Measurements from ENCODE around the gene CAMK2G. TPM values are rescaled to one million over a fixed set of nuclear protein-coding genes. Genes with fewer than 3 reads are reported as not detected.

The CAMK2G gene
- total RNA-seq, 2 experiments from 2014 or later, result 34.4 to 38.4 TPM

- ChIA-PET CTCF (interaction anchor here (1.0 to 10.2 kb wide), 6 partner anchors 11 to 108 kb away, joined by 3 to 103 read pairs (median 7); partner anchors contain the start of gene CAMK2G), POLR2A (interaction anchor here (0.7 to 2.4 kb wide), 4 partner anchors 10 to 31 kb away, joined by 3 to 21 read pairs (median 10); partner anchors contain the start of gene CAMK2G)
- H3K27ac Mint-ChIP-seq, result peak overlapping the region; percentile 89
- peaks cover 13% of the 10 kb centered on the region for H3K4me1 ChIP-seq (ENCODE audit: insufficient read depth, low read length)
- H3K36me3 ChIP-seq (ENCODE audit: insufficient read depth, low read length), result peaks cover 77% of the 10 kb centered on the region
- intact Hi-C loops (cut with DNase I, micrococcal nuclease), result loop anchor here (1.0 to 5.0 kb wide), 5 partner anchors 26 to 228 kb away; no protein-coding TSS in a partner anchor
- peak overlapping the region; percentile 31 to 36 for H3K27ac ChIP-seq (ENCODE audit: low read depth in 1 of 2, low read length in 2 of 2)
- H3K4me3 ChIP-seq (ENCODE audit: low read length), result no peak overlapping the region
- TF ChIP-seq CTCF (IDR thresholded peaks at IDR 0.05), result peak; percentile 98
- no peaks in the 10 kb centered on the region for H3K27me3 Mint-ChIP-seq
- no peak overlapping the region for H3K4me3 Mint-ChIP-seq
- H3K9me3 Mint-ChIP-seq, result no peaks in the 10 kb centered on the region
- DNase-seq (peak; percentile 87 to 95 (median 94)), ATAC-seq (ENCODE audit: poor library complexity) (peak; percentile 100)
- H3K4me1 Mint-ChIP-seq (ENCODE audit: low read depth), result peaks cover 16% of the 10 kb centered on the region
- H3K36me3 Mint-ChIP-seq (ENCODE audit: low read depth), result peaks cover 89% of the 10 kb centered on the region
- H3K27me3 ChIP-seq (ENCODE audit: control insufficient read depth in 1 of 2, insufficient read depth in 2 of 2, low read length in 2 of 2), result no peaks in the 10 kb centered on the region
- H3K9me3 ChIP-seq (ENCODE audit: control insufficient read depth in 1 of 2, insufficient read depth in 1 of 2, low read length in 2 of 2), result no peaks in the 10 kb centered on the region
These were observed 25.4 kb downstream of the CAMK2G start for GRCh38 chr10:73848821-73849489.

- POLR2A ChIA-PET, result interaction anchor here (0.7 to 1.7 kb wide), 3 partner anchors 28 to 35 kb away, joined by 3 to 10 read pairs (median 3); no protein-coding TSS in a partner anchor
- Histone ChIP-seq H3K36me3 (ENCODE audit: insufficient read depth, low read length) (peaks cover 77% of the 10 kb centered on the region), H3K9me3 (ENCODE audit: control insufficient read depth in 1 of 2, insufficient read depth in 1 of 2, low read length in 2 of 2) (no peaks in the 10 kb centered on the region), H3K4me1 (ENCODE audit: insufficient read depth, low read length) (peaks cover 13% of the 10 kb centered on the region), H3K27me3 (ENCODE audit: control insufficient read depth in 1 of 2, insufficient read depth in 2 of 2, low read length in 2 of 2) (no peaks in the 10 kb centered on the region), H3K4me3 (ENCODE audit: low read length) (no peak overlapping the region), H3K27ac (ENCODE audit: low read depth in 1 of 2, low read length in 2 of 2) (no peak overlapping the region)
- Mint-ChIP-seq H3K27ac (no peak overlapping the region), H3K4me3 (no peak overlapping the region), H3K36me3 (ENCODE audit: low read depth) (peaks cover 93% of the 10 kb centered on the region), H3K27me3 (no peaks in the 10 kb centered on the region), H3K4me1 (ENCODE audit: low read depth) (peaks cover 10% of the 10 kb centered on the region), H3K9me3 (no peaks in the 10 kb centered on the region)
- CTCF ChIA-PET, result interaction anchor here (0.7 to 10.2 kb wide), 4 partner anchors 32 to 94 kb away, joined by 3 to 103 read pairs (median 6); no protein-coding TSS in a partner anchor
- intact Hi-C loops (cut with DNase I, micrococcal nuclease), result loop anchor here in 1 of 2 experiments (5.0 kb wide), 1 partner anchor 230 kb away; no protein-coding TSS in a partner anchor
- ATAC-seq (ENCODE audit: poor library complexity), result no peak
- TF ChIP-seq CTCF (IDR thresholded peaks at IDR 0.05), result no peak
- DNase-seq, result no peak
These were observed 27.3 kb downstream of the CAMK2G start for GRCh38 chr10:73847031-73847430.

- ChIA-PET POLR2A (no interaction called here), CTCF (no interaction called here)
- no peak overlapping the region for H3K4me3 ChIP-seq (ENCODE audit: low read length)
- no peaks in the 10 kb centered on the region for H3K27me3 ChIP-seq (ENCODE audit: control insufficient read depth in 1 of 2, insufficient read depth in 2 of 2, low read length in 2 of 2)
- H3K36me3 ChIP-seq (ENCODE audit: insufficient read depth, low read length), result peaks cover 89% of the 10 kb centered on the region
- no peak for ATAC-seq (ENCODE audit: poor library complexity)
- no peaks in the 10 kb centered on the region for H3K4me1 ChIP-seq (ENCODE audit: insufficient read depth, low read length)
- Mint-ChIP-seq H3K4me1 (ENCODE audit: low read depth) (no peaks in the 10 kb centered on the region), H3K27ac (no peak overlapping the region), H3K27me3 (no peaks in the 10 kb centered on the region), H3K36me3 (ENCODE audit: low read depth) (peaks cover 87% of the 10 kb centered on the region), H3K9me3 (no peaks in the 10 kb centered on the region), H3K4me3 (no peak overlapping the region)
- no peaks in the 10 kb centered on the region for H3K9me3 ChIP-seq (ENCODE audit: control insufficient read depth in 1 of 2, insufficient read depth in 1 of 2, low read length in 2 of 2)
- H3K27ac ChIP-seq (ENCODE audit: low read depth in 1 of 2, low read length in 2 of 2), result no peak overlapping the region
- no peak for DNase-seq
- TF ChIP-seq CTCF (IDR thresholded peaks at IDR 0.05), result no peak
- intact Hi-C loops (cut with DNase I, micrococcal nuclease), result no loop called here
These were observed 31.1 kb downstream of the CAMK2G start for GRCh38 chr10:73843261-73843660.

All from CD4-positive, alpha-beta T cell (primary cell).